Astrocyte (in vitro differentiated cells and primary cell): ENCODE data around the gene CREB5.

Experiments
- EZH2 ChIP-seq: IDR thresholded peaks from 2 replicates; pipeline ENCODE4 v1.6.1; 2012; ENCODE audit warnings: mild to moderate bottlenecking, low read length, inconsistent platforms; ENCODE audit not compliant: insufficient read depth
- TF ChIP-seq, protein P1 (sequence below): IDR thresholded peaks from 2 replicates; pipeline ENCODE4 v1.5.1; 2011; ENCODE audit warnings: low read depth, mild to moderate bottlenecking, inconsistent platforms, low read length, moderate library complexity; ENCODE audit not compliant: insufficient read depth

DNA sequence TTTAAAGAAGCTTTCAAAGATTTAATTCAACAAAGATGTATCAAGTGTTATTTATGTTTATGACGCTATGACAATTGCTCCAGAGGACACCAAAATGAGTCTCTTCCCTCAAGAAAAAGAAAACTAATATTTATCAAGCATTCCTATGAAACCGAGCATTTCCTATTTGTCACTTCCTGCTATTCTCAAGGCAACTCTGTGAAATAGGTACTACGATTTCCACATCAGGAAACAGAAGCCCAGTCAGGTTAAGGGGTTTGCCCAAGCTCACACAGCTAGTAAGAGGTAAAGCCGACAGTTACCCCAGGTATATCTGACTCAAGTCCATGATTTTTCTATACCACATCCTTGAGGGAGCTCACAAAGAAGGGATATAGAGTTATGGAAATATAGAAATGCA, 459.9 kb downstream of the CREB5 start:
- TF ChIP-seq, protein P1, sequence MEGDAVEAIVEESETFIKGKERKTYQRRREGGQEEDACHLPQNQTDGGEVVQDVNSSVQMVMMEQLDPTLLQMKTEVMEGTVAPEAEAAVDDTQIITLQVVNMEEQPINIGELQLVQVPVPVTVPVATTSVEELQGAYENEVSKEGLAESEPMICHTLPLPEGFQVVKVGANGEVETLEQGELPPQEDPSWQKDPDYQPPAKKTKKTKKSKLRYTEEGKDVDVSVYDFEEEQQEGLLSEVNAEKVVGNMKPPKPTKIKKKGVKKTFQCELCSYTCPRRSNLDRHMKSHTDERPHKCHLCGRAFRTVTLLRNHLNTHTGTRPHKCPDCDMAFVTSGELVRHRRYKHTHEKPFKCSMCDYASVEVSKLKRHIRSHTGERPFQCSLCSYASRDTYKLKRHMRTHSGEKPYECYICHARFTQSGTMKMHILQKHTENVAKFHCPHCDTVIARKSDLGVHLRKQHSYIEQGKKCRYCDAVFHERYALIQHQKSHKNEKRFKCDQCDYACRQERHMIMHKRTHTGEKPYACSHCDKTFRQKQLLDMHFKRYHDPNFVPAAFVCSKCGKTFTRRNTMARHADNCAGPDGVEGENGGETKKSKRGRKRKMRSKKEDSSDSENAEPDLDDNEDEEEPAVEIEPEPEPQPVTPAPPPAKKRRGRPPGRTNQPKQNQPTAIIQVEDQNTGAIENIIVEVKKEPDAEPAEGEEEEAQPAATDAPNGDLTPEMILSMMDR = no peak
- no peak for TF ChIP-seq EZH2
